ENCODE data around the gene CARTPT.

Gene CARTPT

GRCh38 chr5:71737931-71738539 lies 19.0 kb downstream of the CARTPT start:
- DNase-seq (ENCODE audit: low read depth), result no peak

GRCh38 chr5:71738662-71739361 lies 19.7 kb downstream of the CARTPT start:
- DNase-seq (ENCODE audit: low read depth), result no peak

GRCh38 chr5:71740015-71740753 lies 21.1 kb downstream of the CARTPT start:
- DNase-seq (ENCODE audit: low read depth), result no peak

- no peak for DNase-seq (ENCODE audit: low read depth)
Measured at GRCh38 chr5:71743155-71743554, 24.1 kb downstream of the CARTPT start.

GRCh38 chr5:71744009-71744790 lies 25.1 kb downstream of the CARTPT start:
- DNase-seq (ENCODE audit: low read depth), result no peak

DNA sequence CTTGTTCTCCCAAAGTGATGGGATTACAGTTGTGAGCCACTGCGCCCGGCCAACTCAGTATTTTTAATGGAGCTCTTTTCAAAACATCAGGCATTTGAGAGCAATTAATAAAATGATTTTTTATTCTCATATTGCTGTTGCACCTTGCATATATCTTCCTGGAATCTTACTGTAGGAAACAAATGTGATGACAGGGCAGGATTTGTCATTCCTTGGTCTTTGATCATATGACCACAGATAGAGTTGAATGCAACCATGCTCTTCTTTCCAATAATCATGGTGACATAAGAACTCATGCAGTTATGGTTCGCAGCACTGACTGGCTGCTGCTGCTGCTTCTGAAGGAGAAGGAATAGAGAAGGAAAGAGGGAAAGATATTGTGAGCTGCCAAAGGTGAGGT lies 28.1 kb downstream of the CARTPT start:
- DNase-seq (ENCODE audit: low read depth), result no peak

DNA sequence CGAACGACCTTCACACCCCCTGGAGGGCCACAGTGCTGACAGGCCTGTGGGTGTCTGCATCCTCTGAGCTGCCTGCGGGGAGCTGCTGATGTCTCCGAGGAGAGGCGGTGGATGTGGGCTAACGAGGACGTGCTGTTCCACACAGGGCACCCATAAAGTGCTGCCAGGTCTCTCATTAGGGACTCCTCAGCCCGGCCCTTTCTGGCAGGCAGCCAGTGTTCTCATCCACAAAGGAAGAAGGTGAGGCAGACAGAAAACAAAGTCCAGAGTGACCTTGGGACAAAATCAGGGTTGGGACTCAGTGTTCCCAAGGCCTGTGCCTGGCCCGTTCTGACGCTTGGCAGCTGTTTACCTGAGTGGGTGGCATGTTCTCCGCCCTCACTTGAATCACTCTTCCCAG lies 29.3 kb downstream of the CARTPT start:
- no peak for DNase-seq (ENCODE audit: low read depth)

DNA sequence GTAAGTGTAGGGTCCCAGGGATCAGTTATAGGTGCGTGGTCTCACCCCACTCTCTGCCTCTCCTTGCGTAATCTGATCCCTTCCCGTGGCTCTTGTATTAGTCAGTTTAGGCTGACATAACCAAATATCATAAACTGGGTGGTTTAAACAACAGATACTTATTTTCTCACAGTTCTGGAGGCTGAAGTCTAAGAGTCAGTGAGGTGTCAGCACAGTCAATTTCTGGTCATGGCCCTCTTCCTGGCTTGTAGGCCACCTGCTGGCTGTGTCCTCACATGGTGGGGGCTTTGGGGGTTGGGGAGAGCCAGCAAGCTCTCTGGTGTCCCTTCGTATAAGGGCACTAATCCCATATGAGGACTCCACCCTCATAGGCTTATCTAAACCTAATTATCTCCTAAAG lies 32.3 kb downstream of the CARTPT start:
- no peak for DNase-seq (ENCODE audit: low read depth)

DNA sequence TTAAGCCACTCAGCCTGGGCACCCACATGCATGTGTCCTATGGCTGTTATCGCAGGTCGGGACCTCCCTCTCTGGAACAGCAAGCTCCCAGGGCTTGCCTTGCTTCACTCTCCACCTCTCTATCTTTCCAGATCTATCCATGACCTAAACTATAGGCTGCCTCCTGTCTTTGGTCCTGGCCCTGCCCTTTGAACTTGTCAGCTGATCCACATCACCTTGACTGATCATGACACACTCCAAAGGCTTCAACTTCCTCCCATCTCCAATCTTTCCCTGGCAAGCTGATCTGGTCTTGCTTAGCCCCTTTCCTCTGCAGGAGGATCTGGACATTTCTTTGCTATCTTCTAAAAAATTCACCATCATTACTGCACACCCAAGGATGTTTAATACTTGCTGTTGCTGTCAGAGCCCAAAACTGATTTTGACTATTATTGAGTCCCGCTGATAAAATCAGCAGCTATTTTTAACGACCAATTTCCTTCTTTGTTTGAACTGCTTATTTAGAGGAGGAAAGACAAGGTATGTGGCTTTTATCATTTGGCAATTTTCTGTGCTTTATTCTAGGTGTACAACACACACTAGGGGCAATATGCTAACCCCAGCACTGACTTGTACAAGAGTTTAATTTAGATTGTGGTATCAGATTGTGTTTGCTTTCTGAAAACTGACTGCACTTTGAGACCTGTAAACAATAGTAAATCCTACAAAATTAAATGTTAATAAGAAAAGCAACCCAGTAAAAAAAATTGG lies 33.5 kb downstream of the CARTPT start:
- DNase-seq (ENCODE audit: low read depth), result no peak

DNA sequence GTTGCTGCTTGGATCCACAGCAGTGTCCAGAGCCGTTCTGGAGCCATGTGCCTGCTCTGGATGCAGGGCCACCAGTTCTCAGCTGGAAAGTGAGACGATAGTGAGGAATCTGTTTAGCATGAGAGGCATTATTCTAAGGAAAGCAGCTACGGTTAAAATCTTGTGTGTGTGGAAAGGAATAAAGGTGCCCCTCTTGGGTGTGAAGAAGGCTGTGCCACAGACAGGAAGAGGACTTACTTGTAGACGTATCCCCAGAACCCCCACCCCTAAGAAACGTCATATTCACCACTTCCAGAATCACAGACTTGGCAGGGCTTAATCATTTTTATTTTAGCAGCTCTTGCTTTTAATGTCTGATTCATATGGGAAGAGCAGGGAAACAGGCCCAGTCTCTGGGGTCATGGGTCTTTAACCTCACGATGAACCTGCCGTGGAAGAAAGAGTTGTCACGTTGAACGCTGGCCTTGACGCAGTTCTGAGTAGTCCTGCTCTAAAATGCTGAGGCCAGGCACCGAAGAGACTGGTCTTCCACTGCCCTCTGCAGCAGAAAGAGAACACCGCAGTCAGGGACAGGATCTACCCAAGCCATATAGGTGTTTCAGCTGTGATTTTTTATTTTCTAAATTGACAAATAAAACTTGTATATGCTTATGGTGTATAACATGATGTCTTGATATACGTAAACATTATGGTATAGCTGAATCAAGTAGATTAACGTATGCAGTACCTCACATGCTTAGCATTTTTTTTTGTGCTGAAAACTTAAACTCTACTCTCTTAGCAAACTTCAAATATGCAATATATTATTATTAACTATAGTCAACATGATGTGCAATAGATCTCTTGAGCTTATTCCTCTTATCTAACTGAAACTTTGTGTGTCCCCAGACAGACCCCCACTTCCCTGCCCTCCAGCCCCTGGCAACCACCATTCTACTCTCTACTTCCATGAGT lies 38.8 kb downstream of the CARTPT start:
- DNase-seq (ENCODE audit: low read depth), result peak; percentile 78

DNA sequence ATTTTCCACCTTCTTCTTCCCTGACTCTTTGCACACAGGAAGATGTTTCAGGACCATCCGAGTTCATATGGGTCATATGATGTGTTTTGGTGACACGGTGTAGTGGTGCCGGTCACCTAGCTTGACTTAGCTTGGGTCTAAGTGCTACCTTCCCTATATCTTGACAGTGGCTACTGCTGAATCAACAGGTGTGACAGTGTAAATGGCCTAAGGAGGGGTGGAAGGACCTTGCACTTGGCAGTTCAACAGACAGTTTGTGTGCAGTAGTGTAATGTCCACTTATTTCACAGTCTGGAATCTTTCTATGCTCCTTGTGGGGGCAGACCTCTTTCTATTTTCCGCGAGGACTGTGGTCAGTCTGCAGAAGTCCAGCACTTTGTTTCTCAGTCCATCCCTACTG lies 43.8 kb downstream of the CARTPT start:
- DNase-seq (ENCODE audit: low read depth), result no peak

DNA sequence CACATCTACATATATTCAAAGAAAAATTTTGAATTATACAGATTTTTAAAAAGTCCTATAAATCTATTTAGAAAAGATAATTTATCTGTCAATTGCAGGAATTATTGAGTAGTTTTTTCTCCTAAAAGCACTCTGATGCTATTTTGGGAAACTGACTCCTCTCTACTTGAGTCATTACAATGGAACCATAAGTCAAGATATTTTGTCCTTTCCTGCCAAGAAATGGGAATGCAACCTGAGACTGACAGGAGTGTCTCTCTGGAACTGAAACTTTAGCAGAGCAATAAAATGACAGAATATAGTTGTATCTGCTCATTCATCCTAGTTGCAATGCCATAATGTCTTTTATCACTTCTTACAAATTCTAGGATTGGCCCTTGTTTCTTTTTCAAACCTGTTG lies 48.6 kb downstream of the CARTPT start:
- DNase-seq (ENCODE audit: low read depth), result peak; percentile 11

DNA sequence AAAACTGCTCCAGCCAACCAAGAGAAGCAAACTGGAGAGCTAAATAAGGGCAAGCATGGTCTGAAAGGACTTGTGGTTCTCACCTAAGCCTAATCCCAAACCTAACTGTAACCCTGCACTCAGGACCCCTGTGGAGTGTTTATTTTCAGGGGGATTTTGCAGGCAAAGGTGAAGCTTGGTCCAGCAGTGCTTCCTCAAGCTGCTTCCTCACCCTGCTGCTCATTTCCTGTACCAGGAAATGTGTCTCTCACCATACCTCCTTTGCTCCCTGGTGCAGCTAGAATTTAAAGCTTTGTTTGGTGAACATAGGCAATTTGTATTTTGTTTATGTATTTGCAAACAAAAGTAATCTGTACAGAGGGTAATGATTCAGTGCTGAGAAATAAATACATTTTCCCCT lies 50.2 kb downstream of the CARTPT start:
- DNase-seq (ENCODE audit: low read depth), result no peak

- no peak for DNase-seq (ENCODE audit: low read depth)
Measured at GRCh38 chr5:71770381-71770780, 51.3 kb downstream of the CARTPT start.
